ENCODE results near the gene CD1D.

DNA sequence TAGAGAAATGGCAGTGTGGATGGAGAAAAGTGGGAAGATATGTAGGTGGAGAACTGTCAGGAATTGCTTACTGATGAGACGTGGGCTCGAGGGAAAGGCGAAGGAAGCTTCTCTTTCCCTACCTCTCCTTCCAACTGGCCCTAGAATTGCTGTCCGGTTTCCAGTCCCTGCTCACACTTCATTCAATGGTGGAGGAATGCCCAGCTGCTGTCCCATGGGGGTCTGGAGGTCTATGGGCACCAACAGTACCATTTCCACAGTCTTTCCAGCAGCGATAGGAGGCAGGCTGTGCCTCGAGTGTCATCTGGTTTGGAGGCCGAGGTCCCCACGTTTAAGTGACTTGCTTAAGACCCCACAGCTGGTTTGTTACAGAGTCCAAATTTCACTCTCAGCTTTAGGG is 31.5 kb upstream of the CD1D start:
- TF ChIP-seq, protein P1, sequence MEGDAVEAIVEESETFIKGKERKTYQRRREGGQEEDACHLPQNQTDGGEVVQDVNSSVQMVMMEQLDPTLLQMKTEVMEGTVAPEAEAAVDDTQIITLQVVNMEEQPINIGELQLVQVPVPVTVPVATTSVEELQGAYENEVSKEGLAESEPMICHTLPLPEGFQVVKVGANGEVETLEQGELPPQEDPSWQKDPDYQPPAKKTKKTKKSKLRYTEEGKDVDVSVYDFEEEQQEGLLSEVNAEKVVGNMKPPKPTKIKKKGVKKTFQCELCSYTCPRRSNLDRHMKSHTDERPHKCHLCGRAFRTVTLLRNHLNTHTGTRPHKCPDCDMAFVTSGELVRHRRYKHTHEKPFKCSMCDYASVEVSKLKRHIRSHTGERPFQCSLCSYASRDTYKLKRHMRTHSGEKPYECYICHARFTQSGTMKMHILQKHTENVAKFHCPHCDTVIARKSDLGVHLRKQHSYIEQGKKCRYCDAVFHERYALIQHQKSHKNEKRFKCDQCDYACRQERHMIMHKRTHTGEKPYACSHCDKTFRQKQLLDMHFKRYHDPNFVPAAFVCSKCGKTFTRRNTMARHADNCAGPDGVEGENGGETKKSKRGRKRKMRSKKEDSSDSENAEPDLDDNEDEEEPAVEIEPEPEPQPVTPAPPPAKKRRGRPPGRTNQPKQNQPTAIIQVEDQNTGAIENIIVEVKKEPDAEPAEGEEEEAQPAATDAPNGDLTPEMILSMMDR (IDR thresholded peaks at IDR 0.05) = no peak
- TF ChIP-seq POLR2A (IDR thresholded peaks at IDR 0.05) = no peak
